Tibial artery (tissue), 4 donors: ENCODE measurements around the gene DLX1.

Experiments used
- DNase-seq, 2 donors: peaks; one replicate each; pipeline ENCODE4 v3.0.0-alpha.2; 2019
- H3K27ac ChIP-seq, 2 donors: fragments of 200-600 bp; sonication (generic) in 1 of 2; 1 replicate in 1 of 2; 2 replicates in 1 of 2; pipeline ENCODE4 v1.5.1; 2018 to 2019; ENCODE audit warnings: mild to moderate bottlenecking in 1 of 2
- H3K27me3 ChIP-seq, 2 donors: fragments of 200-600 bp; sonication (generic) in 1 of 2; one replicate each; pipeline versions ENCODE4 v1.5.1 to v1.6.0; 2016 to 2019
- H3K36me3 ChIP-seq, 3 donors: fragments of 200-600 bp; sonication (generic) in 2 of 3; one replicate each; pipeline ENCODE4 v1.5.1; 2016 to 2019; ENCODE audit warnings: mild to moderate bottlenecking in 2 of 3
- H3K4me1 ChIP-seq, 4 donors: fragments of 200-600 bp; sonication (generic) in 2 of 4; 1 replicate in 3 of 4; 2 replicates in 1 of 4; pipeline ENCODE4 v1.5.1; 2016 to 2019
- H3K4me3 ChIP-seq, 2 donors: fragments of 200-600 bp; sonication (generic) in 1 of 2; 1 replicate in 1 of 2; 2 replicates in 1 of 2; pipeline ENCODE4 v1.5.1; 2018 to 2019; ENCODE audit warnings: mild to moderate bottlenecking in 2 of 2
- H3K9me3 ChIP-seq, 3 donors: fragments of 200-600 bp; sonication (generic) in 1 of 3; one replicate each; pipeline ENCODE4 v1.5.1; 2016 to 2019
- CTCF ChIP-seq, 2 experiments: fragments of 200-600 bp in 1 of 2; fragments of 450-650 bp in 1 of 2; IDR thresholded peaks; one replicate each; pipeline ENCODE4 v1.5.1; 2017 to 2019; ENCODE audit warnings: antibody characterized with exemption in 2 of 2, mild to moderate bottlenecking in 1 of 2, moderate library complexity in 1 of 2
- intact Hi-C: fragments of 100-400 bp; cut with DNase I; formaldehyde crosslinking; loops from one replicate; pipeline ENCODE4 v1.15.0; 2023; ENCODE audit warnings: low total_unique reads

DLX1 gene

GRCh38 chr2:172049567-172050120 is 35.7 kb upstream of the DLX1 start:
- TF ChIP-seq CTCF (IDR thresholded peaks at IDR 0.05): no peak

GRCh38 chr2:172050479-172051125 is 34.7 kb upstream of the DLX1 start:
- Histone ChIP-seq H3K27ac (no peak overlapping the region), H3K36me3 (no peaks in the 10 kb centered on the region), H3K27me3 (no peaks in the 10 kb centered on the region), H3K9me3 (no peaks in the 10 kb centered on the region), H3K4me1 (no peaks in the 10 kb centered on the region), H3K4me3 (no peak overlapping the region)
- no peak for TF ChIP-seq CTCF (IDR thresholded peaks at IDR 0.05)
- intact Hi-C loops: no loop called here
- DNase-seq: no peak

More at GRCh38 chr2:172049567-172050120, 35.7 kb upstream of the DLX1 start:
- Histone ChIP-seq H3K4me1 (no peaks in the 10 kb centered on the region), H3K27me3 (no peaks in the 10 kb centered on the region), H3K9me3 (no peaks in the 10 kb centered on the region), H3K27ac (no peak overlapping the region), H3K4me3 (no peak overlapping the region), H3K36me3 (no peaks in the 10 kb centered on the region)
- intact Hi-C loops: no loop called here
- no peak for DNase-seq

GRCh38 chr2:172052000-172052983 is 33.0 kb upstream of the DLX1 start:
- no peak for DNase-seq
- intact Hi-C loops: no loop called here
- H3K36me3 ChIP-seq: no peaks in the 10 kb centered on the region
- TF ChIP-seq CTCF (IDR thresholded peaks at IDR 0.05): no peak
- H3K27me3 ChIP-seq: no peaks in the 10 kb centered on the region
- no peak overlapping the region for H3K27ac ChIP-seq
- no peak overlapping the region for H3K4me3 ChIP-seq
- H3K4me1 ChIP-seq: no peaks in the 10 kb centered on the region
- no peaks in the 10 kb centered on the region for H3K9me3 ChIP-seq

- no peak for TF ChIP-seq CTCF (IDR thresholded peaks at IDR 0.05)
- Histone ChIP-seq H3K4me1 (no peaks in the 10 kb centered on the region), H3K36me3 (no peaks in the 10 kb centered on the region), H3K9me3 (no peaks in the 10 kb centered on the region), H3K27me3 (no peaks in the 10 kb centered on the region), H3K4me3 (no peak overlapping the region), H3K27ac (no peak overlapping the region)
- intact Hi-C loops: no loop called here
- no peak for DNase-seq
Observed at GRCh38 chr2:172053486-172053885, 31.8 kb upstream of the DLX1 start.

- Histone ChIP-seq H3K9me3 (no peaks in the 10 kb centered on the region), H3K4me1 (no peaks in the 10 kb centered on the region), H3K4me3 (no peak overlapping the region), H3K27me3 (no peaks in the 10 kb centered on the region), H3K27ac (no peak overlapping the region), H3K36me3 (no peaks in the 10 kb centered on the region)
- no peak for TF ChIP-seq CTCF (IDR thresholded peaks at IDR 0.05)
- intact Hi-C loops: no loop called here
- no peak for DNase-seq
Observed at GRCh38 chr2:172056293-172056692, 29.0 kb upstream of the DLX1 start.
